ENCODE data around the gene PLIN4. TPM values are rescaled to one million over a fixed set of nuclear protein-coding genes. Genes with fewer than 3 reads are reported as not detected.

PLIN4 gene
- polyA plus RNA-seq, 4 donors, result 0.50 to 16.9 (median 1.1) TPM

GRCh38 chr19:4471403-4472173 lies 46.7 kb downstream of the PLIN4 start:
- H3K27me3 ChIP-seq (ENCODE audit: control insufficient read depth in 3 of 3, insufficient read depth in 3 of 3, low read length in 3 of 3), result no peaks in the 10 kb centered on the region
- FAIRE-seq (peak; percentile 99), DNase-seq (peak; percentile 100)
- H3K9me3 ChIP-seq (ENCODE audit: control insufficient read depth in 2 of 2, insufficient read depth in 1 of 2, low read depth in 1 of 2, low read length in 1 of 2), result no peaks in the 10 kb centered on the region
- H3K27ac ChIP-seq (ENCODE audit: low read depth in 1 of 3, low read length in 2 of 3), result peak overlapping the region; percentile 79 to 98 (median 79)
- H3K4me3 ChIP-seq (ENCODE audit: low read depth in 1 of 3, low read length in 3 of 3), result peak overlapping the region in 2 of 3 donors; percentile 55
- peaks cover under 1 to 12% (median 4%) of the 10 kb centered on the region in 3 donors for H3K36me3 ChIP-seq (ENCODE audit: control insufficient read depth in 3 of 3, insufficient read depth in 2 of 3, low read depth in 1 of 3, low read length in 3 of 3)
- H3K4me1 ChIP-seq (ENCODE audit: control insufficient read depth in 3 of 3, insufficient read depth in 2 of 3, low read depth in 1 of 3, low read length in 2 of 3), result peaks cover 0 to 15% (median 6%) of the 10 kb centered on the region in 3 donors
- WGBS, 3 donors, result 0 to 1% (median 0%) methylated on average over 33 of the region's 33 CpGs

GRCh38 chr19:4467835-4468234 lies 50.5 kb downstream of the PLIN4 start:
- H3K36me3 ChIP-seq (ENCODE audit: control insufficient read depth in 3 of 3, insufficient read depth in 2 of 3, low read depth in 1 of 3, low read length in 3 of 3), result no peaks in the 10 kb centered on the region
- H3K27me3 ChIP-seq (ENCODE audit: control insufficient read depth in 3 of 3, insufficient read depth in 3 of 3, low read length in 3 of 3), result no peaks in the 10 kb centered on the region
- FAIRE-seq (no peak), DNase-seq (no peak)
- H3K4me1 ChIP-seq (ENCODE audit: control insufficient read depth in 3 of 3, insufficient read depth in 2 of 3, low read depth in 1 of 3, low read length in 2 of 3), result no peaks in the 10 kb centered on the region
- WGBS, 3 donors, result 79 to 95% (median 88%) methylated on average over 3 of the region's 3 CpGs
- H3K4me3 ChIP-seq (ENCODE audit: low read depth in 1 of 3, low read length in 3 of 3), result no peak overlapping the region
- no peak overlapping the region for H3K27ac ChIP-seq (ENCODE audit: low read depth in 1 of 3, low read length in 2 of 3)
- H3K9me3 ChIP-seq (ENCODE audit: control insufficient read depth in 2 of 2, insufficient read depth in 1 of 2, low read depth in 1 of 2, low read length in 1 of 2), result no peaks in the 10 kb centered on the region

DNA sequence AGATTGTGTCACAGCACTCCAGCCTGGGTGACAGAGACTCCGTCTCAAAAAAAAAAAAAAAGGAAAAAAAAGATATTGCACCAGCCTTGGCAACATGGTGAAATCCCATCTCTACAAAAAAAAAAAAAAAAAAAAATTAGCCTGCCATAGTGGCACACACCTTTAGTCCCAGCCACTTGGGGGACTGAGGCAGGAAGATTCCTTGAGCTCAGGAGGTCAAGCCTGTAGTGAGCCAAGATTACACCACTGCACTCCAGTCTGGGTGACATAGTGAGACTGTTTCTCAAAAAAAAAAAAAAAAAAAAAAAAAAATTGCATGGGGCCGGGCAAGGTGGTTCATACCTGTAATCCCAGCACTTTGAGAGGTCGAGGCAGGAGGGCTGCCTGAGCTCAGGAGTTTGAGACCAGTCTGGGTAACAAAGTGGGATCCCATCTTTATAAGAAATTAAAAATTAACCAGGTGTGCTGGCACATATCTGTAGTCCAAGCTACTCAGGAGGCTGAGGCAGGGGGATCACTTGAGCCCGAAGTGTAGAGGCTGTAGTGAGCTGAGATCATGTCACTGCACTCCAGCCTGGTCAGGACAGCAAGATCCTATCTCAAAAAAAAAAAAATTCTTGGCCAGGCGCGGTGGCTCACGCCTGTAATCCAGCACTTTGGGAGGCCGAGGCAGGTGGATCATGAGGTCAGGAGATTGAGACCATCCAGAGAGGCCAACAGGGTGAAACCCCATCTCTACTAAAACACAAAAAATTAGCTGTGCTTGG lies 53.3 kb downstream of the PLIN4 start:
- no peaks in the 10 kb centered on the region for H3K4me1 ChIP-seq (ENCODE audit: control insufficient read depth in 3 of 3, insufficient read depth in 2 of 3, low read depth in 1 of 3, low read length in 2 of 3)
- no peak overlapping the region for H3K4me3 ChIP-seq (ENCODE audit: low read depth in 1 of 3, low read length in 3 of 3)
- H3K36me3 ChIP-seq (ENCODE audit: control insufficient read depth in 3 of 3, insufficient read depth in 2 of 3, low read depth in 1 of 3, low read length in 3 of 3), result no peaks in the 10 kb centered on the region
- FAIRE-seq (no peak), DNase-seq (no peak)
- H3K27ac ChIP-seq (ENCODE audit: low read depth in 1 of 3, low read length in 2 of 3), result no peak overlapping the region
- no peaks in the 10 kb centered on the region for H3K27me3 ChIP-seq (ENCODE audit: control insufficient read depth in 3 of 3, insufficient read depth in 3 of 3, low read length in 3 of 3)
- 77 to 79% (median 78%) methylated on average over 8 of the region's 8 CpGs for WGBS, 3 donors
- no peaks in the 10 kb centered on the region for H3K9me3 ChIP-seq (ENCODE audit: control insufficient read depth in 2 of 2, insufficient read depth in 1 of 2, low read depth in 1 of 2, low read length in 1 of 2)

DNA sequence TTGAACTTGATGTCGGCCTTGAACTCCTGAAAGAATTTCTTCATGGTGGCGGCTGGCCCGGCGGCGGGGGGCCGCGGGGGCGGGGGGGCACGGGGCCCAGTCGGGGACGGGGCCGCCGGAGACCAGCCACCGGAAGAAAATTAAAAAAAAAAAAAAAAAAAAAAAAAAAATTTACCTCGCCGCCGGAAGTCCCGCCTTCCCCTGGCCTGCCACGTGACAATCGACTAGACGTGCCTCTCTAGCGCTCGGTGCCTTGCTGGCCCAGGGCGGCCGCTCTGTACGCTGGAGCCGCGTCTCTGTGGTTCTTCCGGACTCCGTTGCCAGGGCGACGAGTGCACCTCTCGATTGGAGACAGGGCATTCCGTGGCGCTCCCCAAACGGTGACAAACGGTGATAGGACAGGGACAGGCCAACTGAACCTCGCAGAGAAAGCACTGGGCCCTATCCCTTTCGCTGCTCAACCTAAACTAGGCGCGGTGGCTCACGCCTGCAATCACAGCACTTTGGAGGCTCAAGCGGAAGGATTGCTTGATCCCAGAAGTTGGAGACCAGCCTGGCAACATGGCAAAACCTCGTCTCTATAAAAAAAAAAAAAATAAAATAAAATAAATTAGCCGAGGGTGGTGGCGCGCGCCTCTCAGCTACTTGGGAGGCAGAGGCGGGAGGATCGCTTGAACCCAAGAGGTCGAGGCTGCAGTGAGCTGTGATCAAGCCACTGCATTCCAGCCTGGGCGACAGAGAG lies 60.5 kb downstream of the PLIN4 start, which contains the start of gene UBXN6:
TSS of gene UBXN6 (minus strand) at position 141 of the 742 bp plus-strand sequence. CDS start at position 44, 97 bp downstream.
- peak; percentile 98 for DNase-seq
- H3K27me3 ChIP-seq (ENCODE audit: control insufficient read depth in 3 of 3, insufficient read depth in 3 of 3, low read length in 3 of 3), result no peaks in the 10 kb centered on the region
- no peaks in the 10 kb centered on the region for H3K9me3 ChIP-seq (ENCODE audit: control insufficient read depth in 2 of 2, insufficient read depth in 1 of 2, low read depth in 1 of 2, low read length in 1 of 2)
- peak within 1 kb of the TSS; percentile 73 to 87 (median 84) for H3K4me3 ChIP-seq (ENCODE audit: low read depth in 1 of 3, low read length in 3 of 3)
- H3K27ac ChIP-seq (ENCODE audit: low read depth in 1 of 3, low read length in 2 of 3), result peak within 1 kb of the TSS; percentile 55 to 92 (median 72)
- H3K36me3 ChIP-seq (ENCODE audit: control insufficient read depth in 3 of 3, insufficient read depth in 2 of 3, low read depth in 1 of 3, low read length in 3 of 3), result peaks cover 5 to 30% (median 9%) of the 10 kb centered on the region in 3 donors
- peaks cover 0 to 10% (median 4%) of the 10 kb centered on the region in 3 donors for H3K4me1 ChIP-seq (ENCODE audit: control insufficient read depth in 3 of 3, insufficient read depth in 2 of 3, low read depth in 1 of 3, low read length in 2 of 3)
- FAIRE-seq, result no peak
- 8 to 13% (median 11%) methylated on average over 49 to 52 of the region's 52 CpGs for WGBS, 3 donors

- DNase-seq (peak; percentile 6 to 70), FAIRE-seq (no peak)
- Histone ChIP-seq H3K9me3 (ENCODE audit: control insufficient read depth in 2 of 2, insufficient read depth in 1 of 2, low read depth in 1 of 2, low read length in 1 of 2) (no peaks in the 10 kb centered on the region), H3K4me3 (ENCODE audit: low read depth in 1 of 3, low read length in 3 of 3) (peak overlapping the region; percentile 73 to 87 (median 84)), H3K36me3 (ENCODE audit: control insufficient read depth in 3 of 3, insufficient read depth in 2 of 3, low read depth in 1 of 3, low read length in 3 of 3) (peaks cover 5 to 38% (median 11%) of the 10 kb centered on the region in 3 donors), H3K4me1 (ENCODE audit: control insufficient read depth in 3 of 3, insufficient read depth in 2 of 3, low read depth in 1 of 3, low read length in 2 of 3) (peaks cover 0 to 10% (median 4%) of the 10 kb centered on the region in 3 donors), H3K27ac (ENCODE audit: low read depth in 1 of 3, low read length in 2 of 3) (peak overlapping the region; percentile 55 to 92 (median 71)), H3K27me3 (ENCODE audit: control insufficient read depth in 3 of 3, insufficient read depth in 3 of 3, low read length in 3 of 3) (no peaks in the 10 kb centered on the region)
- WGBS, 3 donors, result 2% methylated on average over 35 to 48 of the region's 53 CpGs
Observed at GRCh38 chr19:4456843-4457653, 61.2 kb downstream of the PLIN4 start.

GRCh38 chr19:4456476-4456842 lies 61.8 kb downstream of the PLIN4 start:
- Histone ChIP-seq H3K4me1 (ENCODE audit: control insufficient read depth in 3 of 3, insufficient read depth in 2 of 3, low read depth in 1 of 3, low read length in 2 of 3) (peaks cover 0 to 10% (median 4%) of the 10 kb centered on the region in 3 donors), H3K4me3 (ENCODE audit: low read depth in 1 of 3, low read length in 3 of 3) (peak overlapping the region; percentile 73 to 87 (median 84)), H3K9me3 (ENCODE audit: control insufficient read depth in 2 of 2, insufficient read depth in 1 of 2, low read depth in 1 of 2, low read length in 1 of 2) (no peaks in the 10 kb centered on the region), H3K36me3 (ENCODE audit: control insufficient read depth in 3 of 3, insufficient read depth in 2 of 3, low read depth in 1 of 3, low read length in 3 of 3) (peaks cover 5 to 44% (median 12%) of the 10 kb centered on the region in 3 donors), H3K27ac (ENCODE audit: low read depth in 1 of 3, low read length in 2 of 3) (peak overlapping the region; percentile 55 to 84 (median 71)), H3K27me3 (ENCODE audit: control insufficient read depth in 3 of 3, insufficient read depth in 3 of 3, low read length in 3 of 3) (no peaks in the 10 kb centered on the region)
- no peak for FAIRE-seq
- WGBS, 3 donors, result 7 to 10% (median 7%) methylated on average over 9 of the region's 9 CpGs
- peak in 1 of 2 donors; percentile 46 for DNase-seq

GRCh38 chr19:4455719-4456475 lies 62.4 kb downstream of the PLIN4 start:
- peak overlapping the region in 1 of 3 donors; percentile 73 for H3K4me3 ChIP-seq (ENCODE audit: low read depth in 1 of 3, low read length in 3 of 3)
- DNase-seq (no peak), FAIRE-seq (no peak)
- no peaks in the 10 kb centered on the region for H3K9me3 ChIP-seq (ENCODE audit: control insufficient read depth in 2 of 2, insufficient read depth in 1 of 2, low read depth in 1 of 2, low read length in 1 of 2)
- H3K27me3 ChIP-seq (ENCODE audit: control insufficient read depth in 3 of 3, insufficient read depth in 3 of 3, low read length in 3 of 3), result no peaks in the 10 kb centered on the region
- peaks cover 5 to 50% (median 12%) of the 10 kb centered on the region in 3 donors for H3K36me3 ChIP-seq (ENCODE audit: control insufficient read depth in 3 of 3, insufficient read depth in 2 of 3, low read depth in 1 of 3, low read length in 3 of 3)
- H3K27ac ChIP-seq (ENCODE audit: low read depth in 1 of 3, low read length in 2 of 3), result peak overlapping the region in 2 of 3 donors; percentile 71 to 84
- peaks cover 0 to 10% (median 4%) of the 10 kb centered on the region in 3 donors for H3K4me1 ChIP-seq (ENCODE audit: control insufficient read depth in 3 of 3, insufficient read depth in 2 of 3, low read depth in 1 of 3, low read length in 2 of 3)
- 46 to 54% (median 52%) methylated on average over 14 to 15 of the region's 15 CpGs for WGBS, 3 donors

Data from small intestine (tissue), 7 donors.